H9 (cell line): ENCODE data around the gene FCRL6. TPM values are rescaled to one million over a fixed set of nuclear protein-coding genes. Genes with fewer than 3 reads are reported as not detected.

Source experiments
- DNase-seq: peaks from one replicate; pipeline ENCODE4 v3.0.0-alpha.2; 2017
- H2AFZ ChIP-seq: one replicate; pipeline ENCODE4 v1.6.1; 2013; ENCODE audit warnings: mild to moderate bottlenecking, low read length, control low read depth, moderate library complexity
- H2AK5ac ChIP-seq: 2 replicates; pipeline ENCODE4 v1.6.1; 2013; ENCODE audit warnings: low read length, control low read depth, mixed read lengths; ENCODE audit not compliant: insufficient read length
- H2BK120ac ChIP-seq: one replicate; pipeline ENCODE4 v1.6.1; 2013; ENCODE audit warnings: low read depth, mild to moderate bottlenecking, low read length, control low read depth, inconsistent platforms; ENCODE audit not compliant: poor library complexity, severe bottlenecking
- H2BK12ac ChIP-seq: 2 replicates; pipeline ENCODE4 v1.6.1; 2013; ENCODE audit warnings: low read length, control low read depth, mixed read lengths, low read depth; ENCODE audit not compliant: insufficient read length
- H2BK15ac ChIP-seq: 2 replicates; pipeline ENCODE4 v1.6.1; 2013; ENCODE audit warnings: low read depth, low read length, control low read depth
- H2BK20ac ChIP-seq: one replicate; pipeline ENCODE4 v1.6.1; 2013; ENCODE audit warnings: low read depth, mild to moderate bottlenecking, low read length, control low read depth, inconsistent platforms; ENCODE audit not compliant: poor library complexity, severe bottlenecking
- H2BK5ac ChIP-seq: 2 replicates; pipeline ENCODE4 v1.6.1; 2013; ENCODE audit warnings: low read length, control low read depth, mixed read lengths; ENCODE audit not compliant: insufficient read length
- H3K14ac ChIP-seq: 2 replicates; pipeline ENCODE4 v1.6.1; 2013; ENCODE audit warnings: low read length, control low read depth; ENCODE audit not compliant: insufficient read depth
- H3K18ac ChIP-seq: 2 replicates; pipeline ENCODE4 v1.6.1; 2013; ENCODE audit warnings: low read depth, mild to moderate bottlenecking, mixed read lengths, low read length, control low read depth; ENCODE audit not compliant: insufficient read length
- H3K23ac ChIP-seq: 2 replicates; pipeline ENCODE4 v1.6.1; 2013; ENCODE audit warnings: low read length, control low read depth, mixed read lengths, low read depth; ENCODE audit not compliant: insufficient read length
- H3K23me2 ChIP-seq: 2 replicates; pipeline ENCODE4 v1.6.1; 2013; ENCODE audit warnings: low read depth, mild to moderate bottlenecking, mixed read lengths, low read length, control low read depth; ENCODE audit not compliant: insufficient read length, poor library complexity, severe bottlenecking
- H3K27ac ChIP-seq: 2 replicates; pipeline ENCODE4 v1.5.1; 2013; ENCODE audit warnings: low read length, control low read depth, mixed read lengths, low read depth; ENCODE audit not compliant: insufficient read length
- H3K27me3 ChIP-seq: 2 replicates; pipeline ENCODE4 v1.6.1; 2013; ENCODE audit warnings: low read length, control low read depth, inconsistent platforms; ENCODE audit not compliant: insufficient read depth
- H3K4ac ChIP-seq: 2 replicates; pipeline ENCODE4 v1.6.1; 2013; ENCODE audit warnings: low read depth, mild to moderate bottlenecking, control low read depth, inconsistent platforms, low read length, moderate library complexity
- H3K4me1 ChIP-seq: 2 replicates; pipeline ENCODE4 v1.6.1; 2013; ENCODE audit warnings: low read length, control low read depth, inconsistent platforms; ENCODE audit not compliant: insufficient read depth
- H3K4me2 ChIP-seq: 2 replicates; pipeline ENCODE4 v1.6.1; 2013; ENCODE audit warnings: low read length, control low read depth, mixed read lengths; ENCODE audit not compliant: insufficient read length, insufficient read depth
- H3K56ac ChIP-seq: 2 replicates; pipeline ENCODE4 v1.6.1; 2013; ENCODE audit warnings: low read depth, mild to moderate bottlenecking, mixed read lengths, low read length, control low read depth; ENCODE audit not compliant: insufficient read length
- H3K79me1 ChIP-seq: 2 replicates; pipeline ENCODE4 v1.6.1; 2013; ENCODE audit warnings: low read depth, mild to moderate bottlenecking, moderate library complexity, low read length, control low read depth, inconsistent platforms; ENCODE audit not compliant: insufficient read depth, poor library complexity, severe bottlenecking
- H3K79me2 ChIP-seq: 2 replicates; pipeline ENCODE4 v1.6.1; 2013; ENCODE audit warnings: low read length, control low read depth, inconsistent platforms; ENCODE audit not compliant: insufficient read depth
- H3K9ac ChIP-seq: 2 replicates; pipeline ENCODE4 v1.6.1; 2013; ENCODE audit warnings: low read length, control low read depth, mixed read lengths; ENCODE audit not compliant: insufficient read length; ENCODE audit errors: extremely low read depth
- H3K9me3 ChIP-seq: one replicate; pipeline ENCODE4 v1.6.1; 2013; ENCODE audit warnings: low read depth, low read length, inconsistent platforms; ENCODE audit not compliant: control insufficient read depth
- H3T11ph ChIP-seq: one replicate; pipeline ENCODE4 v1.6.1; 2013; ENCODE audit warnings: mild to moderate bottlenecking, low read length, control low read depth, inconsistent platforms
- H4K20me1 ChIP-seq: one replicate; pipeline ENCODE4 v1.6.1; 2013; ENCODE audit not compliant: control insufficient read depth, insufficient read length, insufficient read depth
- H4K5ac ChIP-seq: 2 replicates; pipeline ENCODE4 v1.6.1; 2013; ENCODE audit warnings: low read depth, mild to moderate bottlenecking, mixed read lengths, low read length, control low read depth; ENCODE audit not compliant: insufficient read length
- H4K8ac ChIP-seq: replicated peaks from 2 replicates; pipeline ENCODE4 v1.6.1; 2013; ENCODE audit warnings: low read length, control low read depth, mixed read lengths, low read depth; ENCODE audit not compliant: insufficient read length
- H4K91ac ChIP-seq: 2 replicates; pipeline ENCODE4 v1.6.1; 2013; ENCODE audit warnings: low read depth, mild to moderate bottlenecking, moderate library complexity, mixed read lengths, low read length, control low read depth; ENCODE audit not compliant: insufficient read length
- H3K27ac Mint-ChIP-seq, 3 experiments: 2 replicates in 2 of 3; 3 replicates in 1 of 3; pipeline ENCODE4 v1.8.0; 2020 to 2021; ENCODE audit warnings: mixed read lengths in 3 of 3, mild to moderate bottlenecking in 1 of 3, moderate library complexity in 1 of 3
- H3K27me3 Mint-ChIP-seq: 2 replicates; pipeline ENCODE4 v1.8.0; 2021; ENCODE audit warnings: low read depth, mild to moderate bottlenecking, moderate library complexity, mixed read lengths
- H3K36me3 Mint-ChIP-seq, 3 experiments: 2 replicates in 2 of 3; 3 replicates in 1 of 3; pipeline ENCODE4 v1.8.0; 2020 to 2021; ENCODE audit warnings: low read depth in 3 of 3, mixed read lengths in 3 of 3; ENCODE audit not compliant: insufficient read depth in 1 of 3
- H3K4me1 Mint-ChIP-seq, 2 experiments: 2 replicates each; pipeline ENCODE4 v1.8.0; 2020; ENCODE audit warnings: mixed read lengths in 2 of 2
- H3K4me3 Mint-ChIP-seq, 2 experiments: 2 replicates in 1 of 2; 3 replicates in 1 of 2; pipeline ENCODE4 v1.8.0; 2020 to 2021; ENCODE audit warnings: mild to moderate bottlenecking in 2 of 2, mixed read lengths in 2 of 2, moderate library complexity in 1 of 2
- H3K9me3 Mint-ChIP-seq, 2 experiments: 2 replicates in 1 of 2; 3 replicates in 1 of 2; pipeline ENCODE4 v1.8.0; 2020; ENCODE audit warnings: mild to moderate bottlenecking in 2 of 2, mixed read lengths in 2 of 2, moderate library complexity in 1 of 2
- CTCF ChIP-seq: fragments of 200-600 bp; sonication (generic); conservative IDR thresholded peaks from 3 replicates; pipeline ENCODE4 v1.8.0; 2021; ENCODE audit warnings: antibody characterized with exemption, mild to moderate bottlenecking
- WGBS: extraction: QIAGEN DNeasy Blood & Tissue Kit; methylation state at CpG from one replicate; pipeline ENCODE4 v1.1.7; 2013; ENCODE audit warnings: missing lambda C conversion rate, low lambda C conversion rate, mixed read lengths; ENCODE audit not compliant: insufficient read length; ENCODE audit errors: extremely low coverage; 5-methylcytosine and 5-hydroxymethylcytosine counted together
- total RNA-seq: library from RNA; stranded (reverse); gene quantifications from 2 replicates; pipeline ENCODE4 v1.2.1, GENCODE V29; 2021

The FCRL6 gene
- total RNA-seq, 1 experiment from 2014 or later = not detected

GRCh38 chr1:159835356-159835755, 33.2 kb downstream of the FCRL6 start:
- Mint-ChIP-seq H3K27ac (peak overlapping the region in 1 of 3 experiments; percentile 34; a peak in 1 of 7 replicates), H3K36me3 (no peaks in the 10 kb centered on the region), H3K9me3 (no peaks in the 10 kb centered on the region), H3K4me1 (peaks cover 16 to 18% of the 10 kb centered on the region in 2 experiments), H3K27me3 (peaks cover 33% of the 10 kb centered on the region), H3K4me3 (no peak overlapping the region; a peak in 1 of 5 replicates)
- Histone ChIP-seq H3K79me2 (no peaks in the 10 kb centered on the region), H2BK5ac (no peak overlapping the region), H4K8ac (no peak overlapping the region), H3K18ac (no peak overlapping the region), H2AK5ac (no peak overlapping the region), H3K23me2 (no peaks in the 10 kb centered on the region), H3K27me3 (no peaks in the 10 kb centered on the region), H3T11ph (no peak overlapping the region), H3K4ac (no peak overlapping the region), H2BK120ac (no peak overlapping the region), H3K9me3 (no peaks in the 10 kb centered on the region), H2AFZ (no peak overlapping the region), H3K23ac (no peak overlapping the region), H2BK12ac (no peak overlapping the region), H4K5ac (no peak overlapping the region), H2BK15ac (no peak overlapping the region), H3K79me1 (no peaks in the 10 kb centered on the region), H2BK20ac (no peak overlapping the region), H3K27ac (no peak overlapping the region), H3K9ac (no peak overlapping the region), H3K14ac (no peak overlapping the region), H3K56ac (no peak overlapping the region), H3K4me1 (no peaks in the 10 kb centered on the region), H3K4me2 (no peak overlapping the region), H4K91ac (no peak overlapping the region), H4K20me1 (no peaks in the 10 kb centered on the region)
- WGBS = no CpG with 5 or more reads among the region's 3 CpGs
- TF ChIP-seq CTCF = no peak
- DNase-seq = no peak
